GM18861 (cell line): ENCODE data around the gene CYSRT1.

Source experiments
- ATAC-seq: cut with Tn5 transposase; IDR thresholded peaks from one replicate; pipeline ENCODE4 v1.9.1; 2021; ENCODE audit not compliant: unreplicated experiment

The CYSRT1 gene

GRCh38 chr9:137224830-137225694 lies at the start of gene CYSRT1:
Gene CYSRT1, plus strand, starts transcription at chr9:137225174. Its CDS starts 448 bp downstream, at chr9:137225622.
- no peak for ATAC-seq

- ATAC-seq: no peak
Measured at GRCh38 chr9:137175345-137175961, 49.5 kb upstream of the CYSRT1 start.

- no peak for ATAC-seq
Measured at GRCh38 chr9:137176302-137177182, 48.4 kb upstream of the CYSRT1 start.

- no peak for ATAC-seq
Measured at GRCh38 chr9:137178201-137178938, 46.6 kb upstream of the CYSRT1 start.

GRCh38 chr9:137178939-137179630 lies 45.9 kb upstream of the CYSRT1 start:
- ATAC-seq: no peak

- no peak for ATAC-seq
Measured at GRCh38 chr9:137179761-137180160, 45.2 kb upstream of the CYSRT1 start.

- no peak for ATAC-seq
Measured at GRCh38 chr9:137180491-137180890, 44.5 kb upstream of the CYSRT1 start.

GRCh38 chr9:137181680-137182079 lies 43.3 kb upstream of the CYSRT1 start:
- no peak for ATAC-seq

- ATAC-seq: no peak
Measured at GRCh38 chr9:137182836-137183235, 42.1 kb upstream of the CYSRT1 start.

- ATAC-seq: no peak
Measured at GRCh38 chr9:137183980-137184595, 40.9 kb upstream of the CYSRT1 start.

- no peak for ATAC-seq
Measured at GRCh38 chr9:137184881-137185660, 39.9 kb upstream of the CYSRT1 start.

- no peak for ATAC-seq
Measured at GRCh38 chr9:137185921-137186320, 39.1 kb upstream of the CYSRT1 start.

GRCh38 chr9:137186385-137186784 lies 38.6 kb upstream of the CYSRT1 start:
- no peak for ATAC-seq

GRCh38 chr9:137187386-137187785 lies 37.6 kb upstream of the CYSRT1 start:
- ATAC-seq: no peak

- no peak for ATAC-seq
Measured at GRCh38 chr9:137188086-137188489, 36.9 kb upstream of the CYSRT1 start.

GRCh38 chr9:137188490-137189296 lies 36.3 kb upstream of the CYSRT1 start, which contains the start of the genes ANAPC2 and SSNA1:
Gene ANAPC2, minus strand, starts transcription at chr9:137188560. Its CDS starts 28 bp downstream, at chr9:137188532.
Gene SSNA1, plus strand, starts transcription at chr9:137188676. Its CDS starts 51 bp downstream, at chr9:137188727.
- peak; percentile 79 for ATAC-seq
